GM12891 (cell line): ENCODE results near the gene DENND2C.

Experiments used
- DNase-seq: peaks from one replicate; pipeline ENCODE4 v3.0.0; 2011; ENCODE audit warnings: low spot score; ENCODE audit not compliant: insufficient read length
- FAIRE-seq: peaks from 2 replicates; lab custom pipeline; 2011; peaks lifted over from hg19 to GRCh38; lab: Jason Lieb, UNC
- PAX5 ChIP-seq: IDR thresholded peaks from 2 replicates; pipeline ENCODE4 v1.6.1; 2011; ENCODE audit warnings: low read length, moderate library complexity, mild to moderate bottlenecking; ENCODE audit not compliant: insufficient read depth, severe bottlenecking
- POLR2A ChIP-seq: IDR thresholded peaks from 2 replicates; pipeline ENCODE4 v1.6.1; 2011; ENCODE audit warnings: low read depth, low read length, control low read depth
- POLR2AphosphoS5 ChIP-seq: IDR thresholded peaks from 2 replicates; pipeline ENCODE4 v1.6.1; 2011; ENCODE audit warnings: low read depth, low read length, control low read depth
- POU2F2 ChIP-seq: IDR thresholded peaks from 2 replicates; pipeline ENCODE4 v1.6.1; 2011; ENCODE audit warnings: low read depth, mild to moderate bottlenecking, control low read depth, low read length, moderate library complexity
- SPI1 ChIP-seq: IDR thresholded peaks from 2 replicates; pipeline ENCODE4 v1.6.1; 2011; ENCODE audit warnings: low read depth, low read length, control low read depth
- TAF1 ChIP-seq: IDR thresholded peaks from 2 replicates; pipeline ENCODE4 v1.6.1; 2011; ENCODE audit warnings: low read depth, low read length, control low read depth

Gene DENND2C

DNA sequence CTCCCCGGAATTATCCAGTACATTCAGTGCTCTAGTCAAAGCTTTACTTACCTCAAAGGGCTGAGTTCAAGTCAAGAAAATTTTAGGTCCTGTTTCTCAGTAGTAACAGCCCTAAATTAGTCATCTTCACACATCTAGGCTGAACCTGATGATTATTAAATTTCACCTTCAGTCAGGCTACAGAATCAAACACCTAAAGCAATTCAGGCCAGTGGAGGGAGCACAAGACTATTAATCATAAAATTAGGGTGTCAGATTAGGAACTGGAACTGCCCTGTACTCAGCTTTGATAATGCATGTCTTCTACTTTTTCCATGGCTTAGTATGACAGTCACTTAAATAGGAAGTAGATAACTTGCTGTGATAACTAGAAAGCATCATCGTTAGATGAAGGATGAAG is 60.0 kb downstream of the DENND2C start:
- TF ChIP-seq POLR2A (no peak), PAX5 (no peak), TAF1 (no peak), POU2F2 (no peak), SPI1 (no peak), POLR2AphosphoS5 (no peak)
- no peak for FAIRE-seq

DNA sequence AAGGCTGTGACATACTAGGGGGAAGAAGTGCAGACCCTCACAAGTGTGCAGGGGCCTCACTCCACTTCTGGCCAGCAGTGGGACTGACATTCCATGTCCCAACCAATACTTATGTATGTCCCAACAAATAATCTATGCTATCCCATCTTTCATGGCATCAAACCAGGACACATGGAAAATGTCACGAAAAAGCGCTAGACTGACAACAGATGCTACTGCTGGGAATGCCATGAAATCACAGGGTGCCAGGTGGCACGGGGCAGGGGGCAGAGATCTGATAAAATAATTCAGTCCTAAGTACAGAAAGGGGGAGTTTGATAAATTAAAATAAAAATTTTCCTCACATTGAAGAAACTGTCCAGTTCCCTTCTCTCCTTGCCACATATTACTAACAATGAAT is 60.8 kb downstream of the DENND2C start:
- FAIRE-seq (no peak), DNase-seq (no peak)
- TF ChIP-seq PAX5 = no peak
- no peak for TF ChIP-seq SPI1
- no peak for TF ChIP-seq POLR2A
- TF ChIP-seq POLR2AphosphoS5 = no peak
- no peak for TF ChIP-seq POU2F2
- no peak for TF ChIP-seq TAF1

More for the DNA sequence above, 60.0 kb downstream of the DENND2C start:
- no peak for DNase-seq

DNA sequence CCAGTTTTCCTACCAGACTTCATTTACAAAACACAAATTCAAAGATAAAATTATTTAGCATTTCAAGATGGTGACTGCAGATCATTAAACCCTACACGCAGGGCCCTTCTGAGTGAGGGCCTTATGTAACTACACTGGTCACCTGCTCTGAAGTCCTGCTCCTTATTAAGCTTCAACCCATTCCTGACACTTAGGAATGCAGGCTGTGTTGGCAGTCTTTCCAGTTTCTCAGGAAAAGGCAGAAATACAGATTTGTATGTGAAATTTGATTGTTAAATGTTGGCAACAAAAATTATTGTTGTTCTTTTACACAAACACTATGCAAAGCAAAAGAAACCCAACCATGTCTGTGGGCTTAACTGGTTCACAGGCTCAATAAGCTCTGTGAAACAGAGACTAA is 62.6 kb downstream of the DENND2C start:
- DNase-seq (no peak), FAIRE-seq (no peak)
- TF ChIP-seq PAX5 (no peak), TAF1 (no peak), POU2F2 (no peak), SPI1 (no peak), POLR2A (no peak), POLR2AphosphoS5 (no peak)

DNA sequence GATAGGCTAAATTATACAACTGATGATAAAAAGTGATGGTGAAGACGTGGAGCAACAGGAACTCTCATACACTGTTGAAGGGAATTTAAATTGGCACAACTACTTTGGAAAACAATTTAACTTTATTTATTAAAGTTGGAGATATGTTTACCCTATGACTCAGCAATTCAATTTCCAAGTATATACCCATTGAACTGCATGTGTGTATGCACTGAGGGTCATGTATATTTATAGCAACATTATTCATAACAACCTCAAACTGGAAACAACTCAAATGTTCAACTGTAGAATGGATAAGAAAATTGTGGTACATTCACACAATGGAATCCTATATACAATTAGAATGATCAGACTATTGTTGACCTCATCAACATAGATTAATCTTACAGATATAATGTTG is 71.9 kb downstream of the DENND2C start:
- no peak for TF ChIP-seq PAX5
- TF ChIP-seq POLR2A = no peak
- TF ChIP-seq POLR2AphosphoS5 = no peak
- no peak for TF ChIP-seq SPI1
- TF ChIP-seq POU2F2 = no peak
- no peak for TF ChIP-seq TAF1
- no peak for FAIRE-seq
- no peak for DNase-seq

DNA sequence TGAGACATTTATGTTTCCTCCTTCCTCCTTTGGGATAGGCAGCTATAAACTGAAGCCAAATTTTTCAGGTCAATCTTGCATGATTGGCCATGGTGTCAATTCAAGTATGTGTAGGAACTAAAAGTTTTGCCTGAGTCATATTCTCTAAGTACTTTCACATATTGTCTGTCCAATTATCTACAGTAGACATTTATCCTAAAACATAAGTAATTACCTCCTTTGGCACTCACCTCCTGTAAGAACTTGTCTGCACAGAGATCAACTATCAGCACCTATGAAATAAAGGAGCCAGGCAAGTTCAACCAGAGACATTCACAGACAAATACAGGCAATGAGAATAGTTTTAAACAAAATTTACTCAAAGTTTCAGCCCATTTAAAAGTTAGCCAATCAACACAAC is 74.2 kb downstream of the DENND2C start:
- FAIRE-seq (no peak), DNase-seq (no peak)
- no peak for TF ChIP-seq SPI1
- no peak for TF ChIP-seq POLR2A
- TF ChIP-seq PAX5 = no peak
- TF ChIP-seq TAF1 = no peak
- TF ChIP-seq POU2F2 = no peak
- TF ChIP-seq POLR2AphosphoS5 = no peak

DNA sequence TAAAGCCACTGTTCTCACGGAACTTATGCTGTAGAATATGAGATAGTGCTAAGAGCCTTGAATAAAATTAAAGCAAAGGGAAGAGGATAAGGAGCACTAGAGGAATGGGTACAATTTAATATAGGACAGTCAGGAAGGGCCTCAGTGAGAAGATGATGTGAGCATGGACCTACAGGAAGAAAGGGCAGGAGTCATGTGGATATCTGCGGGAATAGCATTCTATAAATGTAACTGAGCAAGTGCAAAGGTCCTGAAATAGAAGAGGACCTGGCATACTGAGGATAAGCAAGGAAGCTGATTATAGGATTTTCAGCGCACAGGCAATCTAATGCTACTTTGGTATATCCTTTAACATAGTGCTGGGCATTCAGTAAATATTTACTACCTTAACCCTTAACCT is 75.8 kb downstream of the DENND2C start:
- no peak for TF ChIP-seq POU2F2
- no peak for TF ChIP-seq TAF1
- TF ChIP-seq POLR2AphosphoS5 = no peak
- no peak for TF ChIP-seq SPI1
- FAIRE-seq (no peak), DNase-seq (no peak)

DNA sequence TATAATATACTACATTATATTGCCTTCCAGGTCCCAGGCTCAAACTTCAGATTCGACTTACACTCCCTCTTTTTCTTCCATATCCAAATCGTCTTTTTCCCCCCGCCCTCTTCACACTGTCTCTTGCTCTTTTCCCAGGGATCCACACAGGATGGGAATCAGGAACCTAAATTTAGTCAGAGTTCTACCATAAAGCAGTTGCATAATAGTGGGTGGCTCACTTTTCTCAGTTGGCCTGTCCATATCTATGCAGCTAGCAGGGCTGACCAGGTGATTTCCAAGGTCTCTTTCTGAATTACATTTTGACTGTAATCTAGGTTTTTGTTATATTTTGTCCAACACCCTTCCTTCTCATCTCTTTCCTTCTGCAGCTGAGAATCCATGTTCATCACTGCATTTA is 80.7 kb downstream of the DENND2C start:
- DNase-seq = no peak
- FAIRE-seq = no peak
- TF ChIP-seq POU2F2 = no peak
- no peak for TF ChIP-seq TAF1
- TF ChIP-seq SPI1 = no peak
- TF ChIP-seq POLR2A = no peak
- TF ChIP-seq PAX5 = no peak
- TF ChIP-seq POLR2AphosphoS5 = no peak

DNA sequence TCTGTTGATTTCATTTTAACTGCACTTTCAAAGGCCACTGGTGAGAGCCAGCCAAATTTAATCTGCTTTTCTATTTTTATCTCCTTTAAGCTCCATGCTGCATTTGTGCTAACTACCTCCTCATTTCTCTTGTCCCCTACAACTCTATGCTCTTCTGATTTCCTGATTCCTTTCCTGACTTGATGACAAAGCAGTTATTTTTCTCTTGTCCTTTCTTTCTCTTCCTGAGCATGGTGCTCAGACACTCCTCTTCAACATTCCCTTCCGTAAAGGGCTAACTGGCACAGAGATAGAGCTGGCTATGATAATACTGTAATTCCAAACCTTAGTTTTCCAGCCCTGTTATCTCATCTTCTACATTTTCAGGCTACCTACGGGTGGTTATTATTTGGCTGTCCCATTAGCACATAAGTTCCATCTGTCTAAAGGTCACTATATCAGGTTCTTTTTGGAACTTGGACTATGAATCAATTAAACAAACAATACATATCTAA is 81.6 kb downstream of the DENND2C start:
- DNase-seq = no peak
- FAIRE-seq = no peak
- TF ChIP-seq POLR2AphosphoS5 (no peak), POU2F2 (no peak), PAX5 (no peak), TAF1 (no peak), SPI1 (no peak), POLR2A (no peak)

DNA sequence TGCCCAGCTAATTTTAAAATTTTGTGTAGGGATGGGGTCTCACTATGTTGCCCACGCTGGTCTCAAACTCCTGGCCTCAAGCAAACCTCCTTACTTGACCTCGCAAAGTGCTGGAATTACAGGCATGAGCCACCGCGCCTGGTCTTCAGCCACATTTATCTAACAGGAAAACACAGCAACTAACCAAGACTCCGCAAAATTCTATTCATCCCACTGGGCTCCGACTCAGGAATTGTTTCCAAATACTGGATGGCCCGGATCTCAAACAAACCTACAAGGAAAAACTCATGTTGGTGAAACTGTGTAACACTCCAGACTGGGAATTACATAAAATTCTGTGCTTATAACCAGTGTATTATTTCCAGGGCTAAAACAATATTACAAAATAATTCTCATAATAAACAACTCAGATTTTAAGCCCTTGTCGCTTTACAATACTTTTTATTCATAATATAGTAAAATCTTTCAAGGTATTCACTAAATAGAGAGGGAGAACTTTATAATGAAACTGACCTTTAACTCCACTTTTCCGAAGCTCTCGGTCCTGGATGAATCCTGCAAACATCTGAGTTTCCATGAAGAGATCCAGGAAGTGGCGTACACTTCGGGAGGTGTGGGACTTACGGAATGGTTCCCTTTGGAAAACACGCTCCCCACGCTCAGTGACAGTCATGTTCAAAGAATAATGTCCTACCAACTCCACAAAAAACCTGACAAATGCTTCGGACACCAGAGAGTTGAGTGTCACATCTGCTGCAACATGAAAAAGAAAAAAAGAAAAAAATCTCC is 82.5 kb downstream of the DENND2C start:
- DNase-seq (no peak), FAIRE-seq (no peak)
- TF ChIP-seq TAF1 (no peak), POLR2A (no peak), POLR2AphosphoS5 (no peak)

DNA sequence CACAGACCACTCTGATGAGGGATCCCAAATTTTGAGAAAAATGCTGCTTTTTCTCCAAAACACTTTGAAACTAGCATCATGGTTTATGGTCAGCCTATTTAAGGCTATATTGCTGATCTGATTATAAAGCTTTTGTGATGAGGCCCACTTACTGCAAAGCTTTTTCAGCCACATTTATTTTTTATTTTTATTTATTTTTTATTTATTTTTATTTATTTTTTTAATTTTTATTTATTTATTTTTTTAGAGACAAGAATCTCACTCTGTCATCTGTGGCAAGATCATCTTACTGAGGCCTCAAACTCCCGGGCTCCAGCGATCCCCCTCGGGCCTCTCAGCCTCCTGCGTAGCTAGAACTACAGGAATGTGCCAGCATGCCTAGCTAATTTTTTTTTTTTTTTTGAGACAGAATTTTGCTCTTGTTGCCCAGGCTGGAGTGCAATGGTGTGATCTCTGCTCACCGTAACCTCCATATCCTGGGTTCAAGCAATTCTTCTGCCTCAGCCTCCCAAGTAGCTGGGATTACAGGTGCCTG is 83.3 kb downstream of the DENND2C start:
- no peak for TF ChIP-seq POU2F2
- TF ChIP-seq TAF1 = no peak
- no peak for DNase-seq
- no peak for FAIRE-seq
